HG02642 (cell line): ENCODE data around the gene PLD1.
"Not testable (repeated sequence)": the region's sequence is repeated elsewhere in the genome, so short reads cannot be mapped to it uniquely, and the experiment has no call there.

Experiments
- ATAC-seq: cut with Tn5 transposase; IDR thresholded peaks from one replicate; pipeline ENCODE4 v1.9.1; 2021; ENCODE audit warnings: mild to moderate bottlenecking; ENCODE audit not compliant: unreplicated experiment, poor library complexity

Gene PLD1

GRCh38 chr3:171817074-171817800 lies 7.0 kb upstream of the PLD1 start:
- ATAC-seq, result no peak

- no peak for ATAC-seq
These were observed 5.8 kb upstream of the PLD1 start for GRCh38 chr3:171815973-171816595.

- not testable (repeated sequence) for ATAC-seq
These were observed 4.4 kb upstream of the PLD1 start for GRCh38 chr3:171814662-171815061.

GRCh38 chr3:171813897-171814460 lies 3.7 kb upstream of the PLD1 start:
- no peak for ATAC-seq

GRCh38 chr3:171813278-171813896 lies 3.1 kb upstream of the PLD1 start:
- no peak for ATAC-seq

GRCh38 chr3:171812811-171813210 lies 2.5 kb upstream of the PLD1 start:
- ATAC-seq, result no peak

- ATAC-seq, result no peak
These were observed 1.6 kb upstream of the PLD1 start for GRCh38 chr3:171811913-171812335.

- ATAC-seq, result no peak
These were observed 1.1 kb upstream of the PLD1 start for GRCh38 chr3:171811295-171811912.

- no peak for ATAC-seq
These were observed 479 bp upstream of the PLD1 start for GRCh38 chr3:171810629-171811294.

- ATAC-seq, result peak; percentile 33
These were observed 747 bp downstream of the PLD1 start for GRCh38 chr3:171809611-171809860.

- no peak for ATAC-seq
These were observed 2.5 kb downstream of the PLD1 start for GRCh38 chr3:171807806-171808205.

GRCh38 chr3:171807129-171807675 lies 3.1 kb downstream of the PLD1 start:
- ATAC-seq, result no peak

- ATAC-seq, result no peak
These were observed 3.8 kb downstream of the PLD1 start for GRCh38 chr3:171806200-171807128.

- no peak for ATAC-seq
These were observed 4.6 kb downstream of the PLD1 start for GRCh38 chr3:171805687-171806086.

GRCh38 chr3:171804618-171805389 lies 5.5 kb downstream of the PLD1 start:
- ATAC-seq, result no peak

- no peak for ATAC-seq
These were observed 7.2 kb downstream of the PLD1 start for GRCh38 chr3:171803044-171803443.

- ATAC-seq, result no peak
These were observed 7.7 kb downstream of the PLD1 start for GRCh38 chr3:171802590-171802956.

- no peak for ATAC-seq
These were observed 8.3 kb downstream of the PLD1 start for GRCh38 chr3:171801738-171802589.
